ENCODE data around the gene TLK2.

DNA sequence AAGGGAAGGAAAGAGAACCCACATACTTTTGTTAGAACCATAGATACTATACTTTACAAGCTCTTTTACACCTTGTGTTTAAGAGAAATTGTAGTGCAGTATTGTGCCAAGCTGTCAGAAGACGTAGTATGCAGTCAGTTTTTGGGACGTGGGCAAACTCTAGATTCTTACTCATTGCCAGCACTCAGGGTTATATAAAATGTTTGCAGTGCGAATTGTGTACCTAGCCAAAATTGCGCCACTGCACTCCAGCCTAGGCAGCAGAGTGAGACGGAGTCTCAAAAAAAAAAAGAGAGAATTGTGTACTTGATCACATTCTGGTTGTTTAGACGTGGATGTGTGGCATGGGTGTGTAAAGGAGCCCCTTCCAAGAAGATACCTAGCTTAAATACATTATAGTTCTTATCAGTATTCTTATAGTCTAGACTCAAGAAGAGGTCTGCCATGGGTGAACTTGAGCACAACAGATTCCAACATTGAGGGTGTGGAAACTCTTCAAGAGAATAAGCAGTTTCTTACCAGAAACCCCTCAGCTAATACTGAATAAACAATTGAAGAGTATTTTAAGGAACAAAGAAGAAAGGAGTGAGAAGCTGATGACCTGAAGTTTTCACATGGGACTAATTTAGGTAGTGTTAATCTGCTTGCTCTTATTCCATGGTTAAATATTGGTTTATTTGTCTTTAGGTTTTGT lies 121.5 kb downstream of the TLK2 start:
- TF ChIP-seq, protein P1, sequence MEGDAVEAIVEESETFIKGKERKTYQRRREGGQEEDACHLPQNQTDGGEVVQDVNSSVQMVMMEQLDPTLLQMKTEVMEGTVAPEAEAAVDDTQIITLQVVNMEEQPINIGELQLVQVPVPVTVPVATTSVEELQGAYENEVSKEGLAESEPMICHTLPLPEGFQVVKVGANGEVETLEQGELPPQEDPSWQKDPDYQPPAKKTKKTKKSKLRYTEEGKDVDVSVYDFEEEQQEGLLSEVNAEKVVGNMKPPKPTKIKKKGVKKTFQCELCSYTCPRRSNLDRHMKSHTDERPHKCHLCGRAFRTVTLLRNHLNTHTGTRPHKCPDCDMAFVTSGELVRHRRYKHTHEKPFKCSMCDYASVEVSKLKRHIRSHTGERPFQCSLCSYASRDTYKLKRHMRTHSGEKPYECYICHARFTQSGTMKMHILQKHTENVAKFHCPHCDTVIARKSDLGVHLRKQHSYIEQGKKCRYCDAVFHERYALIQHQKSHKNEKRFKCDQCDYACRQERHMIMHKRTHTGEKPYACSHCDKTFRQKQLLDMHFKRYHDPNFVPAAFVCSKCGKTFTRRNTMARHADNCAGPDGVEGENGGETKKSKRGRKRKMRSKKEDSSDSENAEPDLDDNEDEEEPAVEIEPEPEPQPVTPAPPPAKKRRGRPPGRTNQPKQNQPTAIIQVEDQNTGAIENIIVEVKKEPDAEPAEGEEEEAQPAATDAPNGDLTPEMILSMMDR (IDR thresholded peaks at IDR 0.05; ENCODE audit: extremely low read depth in 1 of 2, insufficient read depth in 1 of 2, low read depth in 1 of 2, low read length in 2 of 2): no peak
- no peak for TF ChIP-seq FOS (IDR thresholded peaks at IDR 0.05; ENCODE audit: borderline replicate concordance, insufficient read depth, low read length)
- no peak for TF ChIP-seq POLR2A (IDR thresholded peaks at IDR 0.05; ENCODE audit: low read depth, low read length)
- TF ChIP-seq, protein P2, sequence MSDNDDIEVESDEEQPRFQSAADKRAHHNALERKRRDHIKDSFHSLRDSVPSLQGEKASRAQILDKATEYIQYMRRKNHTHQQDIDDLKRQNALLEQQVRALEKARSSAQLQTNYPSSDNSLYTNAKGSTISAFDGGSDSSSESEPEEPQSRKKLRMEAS (IDR thresholded peaks at IDR 0.05; ENCODE audit: insufficient read depth, insufficient read length): no peak

Data from endothelial cell of umbilical vein (primary cell).